Suprapubic skin (tissue), 4 donors: ENCODE data around the gene PSD. TPM values are rescaled to one million over a fixed set of nuclear protein-coding genes. Genes with fewer than 3 reads are reported as not detected.

Experiments used
- DNase-seq, 2 donors: peaks; one replicate each; pipeline ENCODE4 v3.0.0-alpha.2; 2019; ENCODE audit warnings: low spot score in 2 of 2
- H3K27ac ChIP-seq: fragments of 200-600 bp; sonication (generic); one replicate; pipeline ENCODE4 v1.5.1; 2019
- H3K27me3 ChIP-seq: fragments of 200-600 bp; sonication (generic); one replicate; pipeline ENCODE4 v1.5.1; 2019
- H3K36me3 ChIP-seq: fragments of 200-600 bp; sonication (generic); one replicate; pipeline ENCODE4 v1.5.1; 2019
- H3K4me1 ChIP-seq: fragments of 200-600 bp; sonication (generic); one replicate; pipeline ENCODE4 v1.5.1; 2019
- H3K4me3 ChIP-seq: fragments of 200-600 bp; sonication (generic); one replicate; pipeline ENCODE4 v1.5.1; 2019; ENCODE audit warnings: mild to moderate bottlenecking
- H3K9me3 ChIP-seq: fragments of 200-600 bp; sonication (generic); one replicate; pipeline ENCODE4 v1.5.1; 2019
- CTCF ChIP-seq, 2 donors: fragments of 200-600 bp in 1 of 2; fragments of 450-650 bp in 1 of 2; sonication (generic) in 1 of 2; IDR thresholded peaks; one replicate each; pipeline ENCODE4 v1.5.1; 2016 to 2019; ENCODE audit warnings: antibody characterized with exemption in 2 of 2, mild to moderate bottlenecking in 1 of 2, moderate library complexity in 1 of 2
- EP300 ChIP-seq: sonication (generic); formaldehyde crosslinking; IDR thresholded peaks from one replicate; pipeline ENCODE4 v1.6.1; 2017; ENCODE audit warnings: antibody characterized with exemption
- POLR2A ChIP-seq, 2 donors: fragments of 450-650 bp; IDR thresholded peaks; one replicate each; pipeline ENCODE4 v1.6.1; 2017; ENCODE audit warnings: antibody characterized with exemption in 2 of 2, mild to moderate bottlenecking in 2 of 2, moderate library complexity in 2 of 2
- POLR2AphosphoS5 ChIP-seq, 3 donors: sonication (generic); formaldehyde crosslinking; IDR thresholded peaks; one replicate each; pipeline ENCODE4 v1.6.1; 2017; ENCODE audit warnings: antibody characterized with exemption in 3 of 3
- WGBS: methylation state at CpG from one replicate; pipeline ENCODE4 v1.1.5; 2018; 5-methylcytosine and 5-hydroxymethylcytosine counted together
- total RNA-seq, 4 donors: library from RNA; depleted of rRNA; stranded (reverse); fragments of >200 nt; gene quantifications; one replicate each; pipeline ENCODE4 v1.1.0, GENCODE V29; 2016

PSD gene
- total RNA-seq, 4 donors from 2014 or later = 1.7 to 4.8 (median 2.1) TPM

- no peaks in the 10 kb centered on the region for H3K27me3 ChIP-seq
- no peaks in the 10 kb centered on the region for H3K9me3 ChIP-seq
- peaks cover 26% of the 10 kb centered on the region for H3K4me1 ChIP-seq
- 94% methylated on average over 6 of the region's 6 CpGs for WGBS
- H3K4me3 ChIP-seq = no peak overlapping the region
- H3K27ac ChIP-seq = no peak overlapping the region
- no peak for DNase-seq
- H3K36me3 ChIP-seq = peaks cover 12% of the 10 kb centered on the region
- no peak for TF ChIP-seq CTCF (IDR thresholded peaks at IDR 0.05)
- no peak for TF ChIP-seq POLR2AphosphoS5 (IDR thresholded peaks at IDR 0.05)
Measured at GRCh38 chr10:102424916-102425315, 6.3 kb upstream of the PSD start.

GRCh38 chr10:102424145-102424544, 5.6 kb upstream of the PSD start:
- H3K27me3 ChIP-seq = peaks cover 2% of the 10 kb centered on the region
- DNase-seq = no peak
- H3K36me3 ChIP-seq = peaks cover 12% of the 10 kb centered on the region
- H3K9me3 ChIP-seq = no peaks in the 10 kb centered on the region
- H3K4me1 ChIP-seq = peaks cover 34% of the 10 kb centered on the region
- H3K27ac ChIP-seq = no peak overlapping the region
- TF ChIP-seq POLR2A (IDR thresholded peaks at IDR 0.05) = no peak
- no peak for TF ChIP-seq EP300
- TF ChIP-seq POLR2AphosphoS5 (IDR thresholded peaks at IDR 0.05) = no peak
- TF ChIP-seq CTCF (IDR thresholded peaks at IDR 0.05) = no peak
- 76% methylated on average over 7 of the region's 9 CpGs for WGBS
- no peak overlapping the region for H3K4me3 ChIP-seq

GRCh38 chr10:102423372-102423968, 4.9 kb upstream of the PSD start:
- Histone ChIP-seq H3K27ac (no peak overlapping the region), H3K27me3 (peaks cover 9% of the 10 kb centered on the region), H3K36me3 (peaks cover 12% of the 10 kb centered on the region), H3K4me3 (peak overlapping the region; percentile 69), H3K9me3 (no peaks in the 10 kb centered on the region), H3K4me1 (peaks cover 39% of the 10 kb centered on the region)
- 83% methylated on average over 13 of the region's 13 CpGs for WGBS
- DNase-seq = no peak
- TF ChIP-seq POLR2A (IDR thresholded peaks at IDR 0.05) (no peak), POLR2AphosphoS5 (IDR thresholded peaks at IDR 0.05) (no peak), CTCF (IDR thresholded peaks at IDR 0.05) (no peak), EP300 (no peak)

GRCh38 chr10:102422545-102423129, 4.1 kb upstream of the PSD start:
- no peak for TF ChIP-seq POLR2AphosphoS5 (IDR thresholded peaks at IDR 0.05)
- no peak for TF ChIP-seq EP300
- no peak for TF ChIP-seq POLR2A (IDR thresholded peaks at IDR 0.05)
- TF ChIP-seq CTCF (IDR thresholded peaks at IDR 0.05) = peak in 1 of 2 donors; percentile 81

GRCh38 chr10:102421757-102422512, 3.4 kb upstream of the PSD start:
- H3K27ac ChIP-seq = peak overlapping the region; percentile 88
- H3K4me3 ChIP-seq = peak overlapping the region; percentile 69
- H3K4me1 ChIP-seq = peaks cover 39% of the 10 kb centered on the region
- no peak for DNase-seq
- H3K9me3 ChIP-seq = no peaks in the 10 kb centered on the region
- no peak for TF ChIP-seq EP300
- TF ChIP-seq POLR2AphosphoS5 (IDR thresholded peaks at IDR 0.05) = no peak
- H3K36me3 ChIP-seq = peaks cover 12% of the 10 kb centered on the region
- WGBS = 0% methylated on average over 15 of the region's 62 CpGs
- peaks cover 24% of the 10 kb centered on the region for H3K27me3 ChIP-seq

More at GRCh38 chr10:102422545-102423129, 4.1 kb upstream of the PSD start:
- WGBS = 2% methylated on average over 24 of the region's 28 CpGs
- H3K27me3 ChIP-seq = peaks cover 17% of the 10 kb centered on the region
- H3K4me3 ChIP-seq = peak overlapping the region; percentile 69
- H3K9me3 ChIP-seq = no peaks in the 10 kb centered on the region
- peak overlapping the region; percentile 88 for H3K27ac ChIP-seq
- peaks cover 12% of the 10 kb centered on the region for H3K36me3 ChIP-seq
- H3K4me1 ChIP-seq = peaks cover 39% of the 10 kb centered on the region
- peak in 1 of 2 donors; percentile 83 for DNase-seq
